GM12878 (cell line): Measurements from ENCODE around the gene LRP2BP.

Experiments used
- ATF3 ChIP-seq: IDR thresholded peaks from 2 replicates; pipeline ENCODE4 v1.6.1; 2011; ENCODE audit warnings: low read depth, mild to moderate bottlenecking, low read length, moderate library complexity, borderline replicate concordance; ENCODE audit errors: extremely low read depth
- CREB1 ChIP-seq: IDR thresholded peaks from 2 replicates; pipeline ENCODE4 v1.6.1; 2012; ENCODE audit warnings: low read depth, mild to moderate bottlenecking, inconsistent platforms
- CTCF ChIP-seq, 3 experiments: IDR thresholded peaks in 2 of 3; conservative IDR thresholded peaks in 1 of 3; 2 replicates each; pipeline ENCODE4 v1.5.1; 2011; ENCODE audit warnings: low read depth in 3 of 3, low read length in 3 of 3, mild to moderate bottlenecking in 3 of 3, control low read depth in 2 of 3, moderate library complexity in 2 of 3, inconsistent platforms in 1 of 3, mixed read lengths in 1 of 3; ENCODE audit not compliant: control insufficient read depth in 2 of 3, insufficient read depth in 1 of 3; ENCODE audit errors: extremely low read depth in 1 of 3
- JUND ChIP-seq: IDR thresholded peaks from 2 replicates; pipeline ENCODE4 v1.6.1; 2012; ENCODE audit warnings: low read depth, mild to moderate bottlenecking, low read length, improper control_type of control experiment, moderate library complexity
- POLR2A ChIP-seq: IDR thresholded peaks from 2 replicates; pipeline ENCODE4 v1.6.1; 2011; ENCODE audit warnings: low read depth, mild to moderate bottlenecking, low read length
- SUZ12 ChIP-seq: fragments of 200-600 bp; sonication (generic); IDR thresholded peaks from one replicate; pipeline ENCODE4 v1.6.1; 2018; ENCODE audit warnings: antibody characterized with exemption, mild to moderate bottlenecking; ENCODE audit not compliant: unreplicated experiment
- YY1 ChIP-seq: IDR thresholded peaks from 2 replicates; pipeline ENCODE4 v1.6.1; 2011; ENCODE audit warnings: low read depth, mild to moderate bottlenecking, low read length
- ZBTB11 ChIP-seq: fragments of 450-650 bp; formaldehyde crosslinking; IDR thresholded peaks from 2 replicates; pipeline ENCODE4 v1.5.0; 2022; ENCODE audit warnings: mild to moderate bottlenecking, missing genetic modification characterization

DNA sequence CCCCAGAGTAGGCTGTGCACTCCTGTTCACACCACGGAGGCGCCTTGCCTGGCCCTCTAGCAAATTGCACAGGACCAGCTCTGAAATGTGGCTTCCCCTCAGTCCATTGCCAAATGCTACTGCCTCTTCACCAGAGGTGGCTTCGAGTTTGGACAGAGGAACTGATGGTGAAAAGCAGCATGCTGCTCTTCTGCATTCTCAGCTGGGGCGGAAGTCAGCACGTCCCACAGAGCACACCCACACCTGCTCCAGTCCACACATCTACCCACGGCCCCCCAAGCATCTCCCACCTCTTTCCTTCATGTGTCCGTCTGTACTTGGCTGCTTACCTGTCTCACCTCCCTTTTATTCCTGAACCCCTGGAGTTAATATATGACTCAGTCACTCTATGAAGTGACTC is 43.5 kb downstream of the LRP2BP start:
- TF ChIP-seq ZBTB11 (no peak), YY1 (no peak), JUND (no peak), CREB1 (no peak), CTCF (IDR thresholded peaks at IDR 0.05 in 2 of 3, conservative IDR thresholded peaks at IDR 0.05 in 1 of 3; ENCODE audit: control insufficient read depth in 2 of 3, extremely low read depth in 1 of 3, insufficient read depth in 1 of 3, low read depth in 3 of 3, low read length in 3 of 3) (no peak), POLR2A (no peak; the same call in 1 of the 2 replicates), SUZ12 (no peak), ATF3 (no peak)
